ENCODE data around the gene KIF1A. TPM values are rescaled to one million over a fixed set of nuclear protein-coding genes. Genes with fewer than 3 reads are reported as not detected.

The KIF1A gene
- total and polyA plus RNA-seq, 10 of the 15 experiments (the other 5 are each of a cell fraction or from before 2014, with no cell fraction given) = 0.04 to 0.95 (median 0.06) TPM; not detected in 5

DNA sequence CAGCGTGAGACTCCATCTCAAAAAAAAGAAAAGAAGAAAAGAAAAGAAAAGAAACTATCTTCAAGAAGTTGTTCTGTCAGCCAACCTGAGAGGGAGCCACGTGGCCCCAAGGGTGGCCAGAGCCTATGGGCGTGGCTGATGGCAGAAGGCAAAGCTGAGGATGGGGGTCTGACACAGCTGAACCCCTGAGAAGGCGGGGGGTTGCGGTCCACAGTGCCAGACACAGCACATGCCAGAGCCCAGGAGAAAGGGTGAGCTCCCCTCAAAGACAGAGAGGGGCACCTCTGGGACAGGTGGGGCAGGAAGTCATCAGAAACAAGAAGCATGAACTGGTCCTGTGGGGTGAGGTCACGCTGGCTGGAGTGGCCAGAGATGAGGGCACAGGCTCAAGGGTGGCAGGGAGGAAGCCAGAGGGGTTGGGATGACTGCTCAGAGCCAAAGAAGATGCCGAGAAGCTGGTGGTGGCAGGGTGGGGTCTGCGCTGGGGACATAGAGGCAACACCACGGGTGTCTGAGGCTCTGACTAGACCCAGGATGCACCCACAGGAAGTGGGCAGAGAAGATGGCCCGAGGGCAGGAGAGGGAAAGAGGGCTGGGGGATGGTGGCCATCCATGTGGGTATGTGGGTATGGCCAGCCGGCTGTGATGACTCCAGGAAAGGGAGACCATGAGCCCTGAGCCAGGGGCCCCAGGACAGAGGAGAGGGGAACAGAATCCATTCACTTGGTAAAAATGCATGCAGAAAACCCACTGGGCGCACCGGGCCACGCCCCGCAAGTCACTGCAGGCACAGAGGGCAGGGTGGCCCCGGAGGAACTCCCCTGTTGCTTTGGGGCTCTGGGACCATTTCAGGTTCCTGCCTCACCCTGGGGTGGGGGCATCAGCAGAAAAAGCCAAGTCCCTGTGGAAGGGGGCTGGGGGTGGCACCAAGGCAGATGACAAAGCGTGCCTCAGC is 8.4 kb downstream of the KIF1A start (continued):
- TF ChIP-seq USF1 (IDR thresholded peaks at IDR 0.05; ENCODE audit: borderline replicate concordance, extremely low read length, insufficient read depth, low read depth, low read length) = no peak
- TF ChIP-seq YBX1 (IDR thresholded peaks at IDR 0.05) = no peak
- no peak for TF ChIP-seq POLR2AphosphoS2 (IDR thresholded peaks at IDR 0.05; ENCODE audit: low read depth, low read length)
- no peak for TF ChIP-seq TARDBP (IDR thresholded peaks at IDR 0.05; ENCODE audit: borderline replicate concordance)
- no peak for TF ChIP-seq CREB1 (IDR thresholded peaks at IDR 0.05; ENCODE audit: low read depth)
- TF ChIP-seq KAT2A (conservative IDR thresholded peaks at IDR 0.05; ENCODE audit: control insufficient read depth, low read depth, low read length) = no peak
- TF ChIP-seq HDGF (IDR thresholded peaks at IDR 0.05) = no peak
- TF ChIP-seq NFXL1 (IDR thresholded peaks at IDR 0.05; ENCODE audit: borderline replicate concordance) = no peak
- no peak for TF ChIP-seq BCL11A (IDR thresholded peaks at IDR 0.05; ENCODE audit: low read depth, low read length)
- no peak for TF ChIP-seq SREBF1 (IDR thresholded peaks at IDR 0.05; ENCODE audit: low read length)

DNA sequence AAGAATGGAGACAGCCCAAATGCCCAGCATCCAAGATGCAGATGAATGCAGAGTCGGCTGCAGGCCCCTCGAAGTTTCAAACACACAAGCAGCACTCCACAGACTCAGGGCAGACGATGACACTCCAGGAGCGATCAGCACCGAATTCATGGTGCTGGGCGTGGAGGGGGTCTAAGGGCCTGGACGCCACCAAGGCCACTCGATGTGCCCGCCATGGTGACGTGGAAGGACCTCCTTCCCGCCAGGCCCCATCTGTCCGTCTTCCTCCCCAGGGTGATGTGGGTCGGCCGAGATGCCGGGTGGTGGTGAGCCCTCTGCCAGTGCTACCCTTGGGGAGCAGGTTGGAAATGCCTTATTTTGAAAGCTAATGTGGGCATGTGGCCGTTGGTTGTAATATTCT is 9.4 kb downstream of the KIF1A start:
- CTCF ChIA-PET = interaction anchor here (0.6 kb wide), 1 partner anchor 890 kb away, joined by 4 read pairs; no protein-coding TSS in a partner anchor
- no peak for FAIRE-seq
- TF ChIP-seq RB1 (IDR thresholded peaks at IDR 0.05; ENCODE audit: borderline replicate concordance) = no peak
- TF ChIP-seq RBBP5 (conservative IDR thresholded peaks at IDR 0.05) = no peak
- no peak for TF ChIP-seq STAT3 (IDR thresholded peaks at IDR 0.05; ENCODE audit: low read depth, low read length)
- TF ChIP-seq, protein P1, sequence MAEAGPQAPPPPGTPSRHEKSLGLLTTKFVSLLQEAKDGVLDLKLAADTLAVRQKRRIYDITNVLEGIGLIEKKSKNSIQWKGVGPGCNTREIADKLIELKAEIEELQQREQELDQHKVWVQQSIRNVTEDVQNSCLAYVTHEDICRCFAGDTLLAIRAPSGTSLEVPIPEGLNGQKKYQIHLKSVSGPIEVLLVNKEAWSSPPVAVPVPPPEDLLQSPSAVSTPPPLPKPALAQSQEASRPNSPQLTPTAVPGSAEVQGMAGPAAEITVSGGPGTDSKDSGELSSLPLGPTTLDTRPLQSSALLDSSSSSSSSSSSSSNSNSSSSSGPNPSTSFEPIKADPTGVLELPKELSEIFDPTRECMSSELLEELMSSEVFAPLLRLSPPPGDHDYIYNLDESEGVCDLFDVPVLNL (IDR thresholded peaks at IDR 0.05; ENCODE audit: low read depth, low read length) = no peak
- TF ChIP-seq CHD4 (IDR thresholded peaks at IDR 0.05) = no peak
- TF ChIP-seq CEBPB (IDR thresholded peaks at IDR 0.05; ENCODE audit: borderline replicate concordance in 1 of 2, low read depth in 2 of 2, low read length in 2 of 2) = no peak
- TF ChIP-seq NRF1 (conservative IDR thresholded peaks at IDR 0.05; ENCODE audit: low read depth, low read length) = no peak
- no peak for TF ChIP-seq ZNF384 (IDR thresholded peaks at IDR 0.05; ENCODE audit: borderline replicate concordance, low read depth, low read length)
- no peak for TF ChIP-seq JUNB (IDR thresholded peaks at IDR 0.05)
- no peak for TF ChIP-seq MTA2 (IDR thresholded peaks at IDR 0.05; ENCODE audit: low read depth)

More for the DNA sequence above, 9.4 kb downstream of the KIF1A start:
- ChIA-PET RAD21 (ENCODE audit: unreplicated experiment) (no interaction called here), POLR2A (no interaction called here), SMC1A (ENCODE audit: uncharacterized antibody, unreplicated experiment) (no interaction called here)
- ATAC-seq (no peak), DNase-seq (ENCODE audit: low read depth, low spot score) (no peak)
- intact Hi-C loops (cut with micrococcal nuclease; ENCODE audit: unreplicated experiment) (no loop called here), in situ Hi-C loops (cut with MboI) (no loop called here)
- Histone ChIP-seq H3K36me3 (ENCODE audit: control insufficient read depth in 2 of 2, insufficient read depth in 2 of 2, low read length in 1 of 2) (no peaks in the 10 kb centered on the region), H3K4me3 (no peak overlapping the region), H3K79me2 (ENCODE audit: control insufficient read depth, insufficient read depth, low read length) (no peaks in the 10 kb centered on the region), H3K4me2 (ENCODE audit: control insufficient read depth, insufficient read depth) (no peak overlapping the region), H3K4me1 (ENCODE audit: control insufficient read depth, insufficient read depth, low read length) (no peaks in the 10 kb centered on the region), H3K27me3 (replicated peaks in 1 of 2; ENCODE audit: control insufficient read depth in 2 of 2, insufficient read depth in 2 of 2, low read length in 1 of 2) (peaks cover 0 to 3% of the 10 kb centered on the region in 2 experiments; a peak in 1 of 4 replicates), H4K20me1 (ENCODE audit: control insufficient read depth, insufficient read depth) (no peaks in the 10 kb centered on the region), H2AFZ (ENCODE audit: control insufficient read depth, low read depth, low read length) (no peak overlapping the region), H3K9ac (ENCODE audit: control insufficient read depth, insufficient read depth, low read length) (no peak overlapping the region), H3K27ac (ENCODE audit: control insufficient read depth, insufficient read depth) (no peak overlapping the region), H3K9me3 (replicated peaks; ENCODE audit: control insufficient read depth, insufficient read depth, low read length) (peaks cover 5% of the 10 kb centered on the region; the same call in 1 of the 3 replicates)
- no TSS peak for BruUV-seq (replicated peaks)
- WGBS (ENCODE audit: insufficient coverage, insufficient replicate concordance, low lambda C conversion rate, missing lambda C conversion rate) = 56% methylated on average over 16 of the region's 16 CpGs
